OCI-LY7 (cell line): Measurements from ENCODE around the gene RREB1. TPM values are rescaled to one million over a fixed set of nuclear protein-coding genes. Genes with fewer than 3 reads are reported as not detected.
"Not testable (repeated sequence)": the region's sequence is repeated elsewhere in the genome, so short reads cannot be mapped to it uniquely, and the experiment has no call there.

Source experiments
- BruUV-seq: library from RNA; stranded (reverse); fragments of 400-500 nt; replicated peaks from 2 replicates; lab custom pipeline; 2021; lab: Mats Ljungman, UMichigan
- CTCF ChIA-PET: fragments of 300-600 bp; sonication (Branson Sonifier 250); formaldehyde crosslinking; loops from one replicate; lab custom pipeline; 2022; ENCODE audit warnings: antibody characterized with exemption; ENCODE audit not compliant: unreplicated experiment; lab: Charles Lee
- POLR2A ChIA-PET: fragments of 300-600 bp; sonication (Branson Sonifier 250); formaldehyde crosslinking; loops from one replicate; lab custom pipeline; 2022; ENCODE audit warnings: antibody characterized with exemption; lab: Charles Lee
- DNase-seq: peaks from one replicate; pipeline ENCODE4 v3.0.0-alpha.2; 2015; ENCODE audit warnings: low spot score
- H2AFZ ChIP-seq: fragments of 200-600 bp; sonication (generic), shearing (Covaris generic); 2 replicates; pipeline ENCODE4 v1.6.1; 2014; ENCODE audit warnings: mild to moderate bottlenecking, antibody characterized with exemption, low read length, moderate library complexity
- H3K27ac ChIP-seq: fragments of 200-600 bp; sonication (generic); 2 replicates; pipeline ENCODE4 v1.5.1; 2014; ENCODE audit warnings: mixed run types, low read depth, mild to moderate bottlenecking, moderate library complexity, low read length, inconsistent platforms; ENCODE audit not compliant: poor library complexity, severe bottlenecking
- H3K36me3 ChIP-seq: fragments of 200-600 bp; sonication (generic); 2 replicates; pipeline ENCODE4 v1.6.1; 2014; ENCODE audit warnings: mild to moderate bottlenecking, antibody characterized with exemption, low read length, moderate library complexity, mixed read lengths; ENCODE audit not compliant: insufficient read depth
- H3K4me1 ChIP-seq: fragments of 200-600 bp; sonication (generic); 2 replicates; pipeline ENCODE4 v1.5.1; 2014; ENCODE audit warnings: mild to moderate bottlenecking, low read length; ENCODE audit not compliant: insufficient read depth, poor library complexity, severe bottlenecking
- H3K4me2 ChIP-seq: fragments of 200-600 bp; sonication (generic); 2 replicates; pipeline ENCODE4 v1.6.1; 2014; ENCODE audit warnings: mild to moderate bottlenecking, low read length
- H3K4me3 ChIP-seq: fragments of 200-600 bp; sonication (generic); 2 replicates; pipeline ENCODE4 v1.5.1; 2014; ENCODE audit warnings: mild to moderate bottlenecking, low read depth, low read length; ENCODE audit not compliant: poor library complexity, severe bottlenecking
- H3K79me2 ChIP-seq: fragments of 200-600 bp; sonication (generic); 2 replicates; pipeline ENCODE4 v1.6.1; 2016; ENCODE audit warnings: low read depth, mild to moderate bottlenecking, low read length, moderate library complexity, mixed read lengths; ENCODE audit not compliant: insufficient read depth
- H3K9me2 ChIP-seq: fragments of 200-600 bp; sonication (generic); 2 replicates; pipeline ENCODE4 v1.6.1; 2016; ENCODE audit warnings: mild to moderate bottlenecking, low read length, mixed read lengths; ENCODE audit not compliant: insufficient read depth
- H3K9me3 ChIP-seq: fragments of 200-600 bp; sonication (generic); 2 replicates; pipeline ENCODE4 v1.6.1; 2014; ENCODE audit warnings: mild to moderate bottlenecking, mixed run types, low read length, mixed read lengths
- H4K20me1 ChIP-seq: fragments of 200-600 bp; sonication (generic); 2 replicates; pipeline ENCODE4 v1.6.1; 2014; ENCODE audit warnings: mild to moderate bottlenecking, antibody characterized with exemption, low read length, moderate library complexity, mixed read lengths; ENCODE audit not compliant: insufficient read depth
- CTCF ChIP-seq: fragments of 200-600 bp; sonication (generic); conservative IDR thresholded peaks from 2 replicates; pipeline ENCODE4 v1.5.1; 2014; ENCODE audit warnings: mild to moderate bottlenecking, antibody characterized with exemption, low read length, moderate library complexity, mixed read lengths
- EZH2phosphoT487 ChIP-seq: fragments of 200-600 bp; sonication (generic); IDR thresholded peaks from 2 replicates; pipeline ENCODE4 v1.6.1; 2018; ENCODE audit warnings: low read depth, borderline replicate concordance, mild to moderate bottlenecking, mixed run types, antibody characterized with exemption, low read length, moderate library complexity, mixed read lengths
- intact Hi-C: fragments of 100-400 bp; cut with micrococcal nuclease; formaldehyde crosslinking; loops from one replicate; pipeline ENCODE4 v1.10.0; 2022; ENCODE audit not compliant: unreplicated experiment
- total RNA-seq, 2 experiments: library from RNA; depleted of rRNA in 1 of 2; stranded (reverse); fragments of >200 nt in 1 of 2; shearing (Covaris generic) in 1 of 2; gene quantifications; 2 replicates each; pipeline ENCODE4 v1.2.3, GENCODE V29; 2014 to 2022

RREB1 gene
- total RNA-seq, 2 experiments from 2014 or later: 4.4 to 7.1 TPM

DNA sequence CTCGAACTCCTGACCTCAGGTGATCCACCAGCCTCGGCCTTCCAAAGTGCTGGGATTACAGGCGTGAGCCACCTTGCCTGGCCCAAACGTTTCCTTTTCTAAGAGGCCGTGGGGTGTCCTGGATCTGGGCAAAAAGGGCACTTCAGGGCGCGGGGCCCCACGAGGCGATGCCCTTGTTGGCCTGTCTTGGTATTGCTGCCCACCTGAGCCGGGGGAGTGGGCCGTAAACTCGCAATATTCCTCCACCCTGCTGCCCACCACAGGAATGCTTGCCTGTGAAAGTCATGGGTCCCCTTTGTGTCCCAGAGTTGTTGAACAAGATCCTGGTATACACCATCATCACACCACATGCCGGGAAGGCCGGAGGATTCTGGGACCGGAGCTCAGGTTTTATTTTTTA is 156.3 kb downstream of the RREB1 start:
- Histone ChIP-seq H3K9me2 (no peaks in the 10 kb centered on the region), H3K9me3 (no peaks in the 10 kb centered on the region), H3K79me2 (no peaks in the 10 kb centered on the region), H2AFZ (no peak overlapping the region), H3K27ac (no peak overlapping the region), H3K4me2 (no peak overlapping the region), H3K4me3 (no peak overlapping the region), H3K36me3 (no peaks in the 10 kb centered on the region), H3K4me1 (no peaks in the 10 kb centered on the region), H4K20me1 (no peaks in the 10 kb centered on the region)
- no peak for DNase-seq
- no TSS peak for BruUV-seq
- intact Hi-C loops: no loop called here
- POLR2A ChIA-PET: interaction anchor here (0.7 kb wide), 1 partner anchor 184 kb away, joined by 4 read pairs; no protein-coding TSS in a partner anchor
- CTCF ChIA-PET: no interaction called here
- no peak for TF ChIP-seq CTCF
- TF ChIP-seq EZH2phosphoT487: no peak

DNA sequence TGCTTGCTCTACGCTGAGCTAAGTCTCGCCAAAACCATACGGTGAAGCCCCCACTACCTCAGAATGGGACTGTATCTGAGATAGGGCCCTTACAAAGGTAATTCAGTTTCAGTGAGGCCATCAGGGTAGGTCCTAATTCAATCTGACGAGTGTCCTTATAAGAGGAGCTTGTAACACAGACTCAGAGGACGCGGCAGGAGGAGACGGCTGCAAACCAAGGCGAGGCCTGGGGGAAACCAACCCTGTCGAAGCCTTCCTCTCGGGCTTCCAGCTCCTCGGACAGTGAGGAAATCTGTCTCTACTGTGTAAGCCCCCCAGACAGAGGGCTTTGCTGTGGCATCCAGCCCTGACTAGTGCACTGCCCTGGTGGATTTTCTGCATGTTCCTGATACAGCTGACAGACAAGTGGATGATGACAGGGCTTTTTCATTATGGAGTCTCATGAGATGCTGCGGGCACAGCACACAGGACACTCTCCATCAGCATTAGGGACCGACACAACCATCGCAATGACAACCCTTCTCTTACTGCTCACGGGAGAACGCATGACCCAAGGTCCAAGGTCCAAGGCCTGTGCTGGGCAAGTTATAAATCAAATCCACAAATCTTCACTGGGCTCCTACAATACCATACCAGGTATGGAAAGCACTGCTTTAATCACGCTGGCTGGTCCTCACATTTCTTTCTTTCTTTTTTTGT is 157.1 kb downstream of the RREB1 start:
- H3K79me2 ChIP-seq: no peaks in the 10 kb centered on the region
- intact Hi-C loops: no loop called here
- H3K9me2 ChIP-seq: no peaks in the 10 kb centered on the region
- no peak for TF ChIP-seq EZH2phosphoT487
- no peak for TF ChIP-seq CTCF
- ChIA-PET CTCF (no interaction called here), POLR2A (no interaction called here)
- no peaks in the 10 kb centered on the region for H4K20me1 ChIP-seq
- no peak overlapping the region for H3K4me2 ChIP-seq
- no TSS peak for BruUV-seq
- no peak overlapping the region for H3K4me3 ChIP-seq
- H3K9me3 ChIP-seq: no peaks in the 10 kb centered on the region
- H3K27ac ChIP-seq: no peak overlapping the region
- DNase-seq: no peak
- no peaks in the 10 kb centered on the region for H3K4me1 ChIP-seq
- no peak overlapping the region for H2AFZ ChIP-seq
- no peaks in the 10 kb centered on the region for H3K36me3 ChIP-seq

DNA sequence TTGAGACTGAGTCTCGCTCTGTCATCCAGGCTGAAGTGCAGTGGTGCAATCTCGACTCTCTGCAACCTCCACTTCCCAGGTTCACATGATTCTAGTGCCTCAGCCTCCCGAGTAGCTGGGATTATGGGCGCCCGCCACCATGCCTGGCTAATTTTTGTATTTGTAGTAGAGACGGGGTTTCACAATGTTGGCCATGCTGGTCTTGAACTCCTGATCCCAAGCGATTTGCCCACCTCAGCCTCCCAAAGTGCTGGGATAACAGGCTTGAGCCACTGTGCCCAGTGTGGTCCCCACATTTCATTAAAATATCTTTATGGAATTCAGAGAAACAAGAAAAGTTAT is 157.6 kb downstream of the RREB1 start:
- intact Hi-C loops, CTCF ChIA-PET: not testable (repeated sequence)

More for the DNA sequence above, 157.6 kb downstream of the RREB1 start:
- POLR2A ChIA-PET, H3K27ac ChIP-seq, H4K20me1 ChIP-seq, DNase-seq, H2AFZ ChIP-seq, H3K79me2 ChIP-seq, H3K4me1 ChIP-seq, H3K4me2 ChIP-seq, H3K9me3 ChIP-seq, H3K4me3 ChIP-seq, BruUV-seq, H3K36me3 ChIP-seq, H3K9me2 ChIP-seq: not testable (repeated sequence)
